ENCODE measurements around the gene TMEM47. TPM values are rescaled to one million over a fixed set of nuclear protein-coding genes. Genes with fewer than 3 reads are reported as not detected.

The TMEM47 gene
- 16.8 and 19.1 TPM in 2 replicates for total RNA-seq
- long read RNA-seq, full-length matches to known transcripts, result 5 of 9 reads
- long read RNA-seq, partial matches to known transcripts, result 1 of 9 reads
- long read RNA-seq, other reads (novel, unspliced or antisense), result 3 of 9 reads

GRCh38 chrX:34656842-34657725, at the start of gene TMEM47:
TSS of gene TMEM47 (minus strand) at chrX:34657285. CDS start at chrX:34657029, 256 bp downstream.
- H3K4me1 Mint-ChIP-seq (ENCODE audit: low read depth), result peaks cover 31% of the 10 kb centered on the region
- H3K27me3 Mint-ChIP-seq, result peaks cover 21% of the 10 kb centered on the region
- H3K4me3 Mint-ChIP-seq (ENCODE audit: low read depth), result peak within 1 kb of the TSS; percentile 90
- peak; percentile 50 for TF ChIP-seq CTCF (IDR thresholded peaks at IDR 0.05; ENCODE audit: unreplicated experiment)
- peak within 1 kb of the TSS; percentile 93 for H3K27ac Mint-ChIP-seq
- no peaks in the 10 kb centered on the region for H3K36me3 Mint-ChIP-seq (ENCODE audit: insufficient read depth)
- DNase-seq (ENCODE audit: low spot score, unreplicated experiment), result peak; percentile 82
- H3K9me3 Mint-ChIP-seq (ENCODE audit: low read depth), result peaks cover 3% of the 10 kb centered on the region

- no peaks in the 10 kb centered on the region for H3K36me3 Mint-ChIP-seq (ENCODE audit: insufficient read depth)
- no peaks in the 10 kb centered on the region for H3K4me1 Mint-ChIP-seq (ENCODE audit: low read depth)
- H3K9me3 Mint-ChIP-seq (ENCODE audit: low read depth), result peaks cover 11% of the 10 kb centered on the region
- H3K4me3 Mint-ChIP-seq (ENCODE audit: low read depth), result no peak overlapping the region
- DNase-seq (ENCODE audit: low spot score, unreplicated experiment), result no peak
- no peaks in the 10 kb centered on the region for H3K27me3 Mint-ChIP-seq
- no peak for TF ChIP-seq CTCF (IDR thresholded peaks at IDR 0.05; ENCODE audit: unreplicated experiment)
- H3K27ac Mint-ChIP-seq, result no peak overlapping the region
These were observed 30.0 kb upstream of the TMEM47 start for GRCh38 chrX:34687095-34687494.

- no peaks in the 10 kb centered on the region for H3K36me3 Mint-ChIP-seq (ENCODE audit: insufficient read depth)
- H3K27me3 Mint-ChIP-seq, result peaks cover 21% of the 10 kb centered on the region
- H3K27ac Mint-ChIP-seq, result no peak overlapping the region
- peaks cover 3% of the 10 kb centered on the region for H3K9me3 Mint-ChIP-seq (ENCODE audit: low read depth)
- TF ChIP-seq CTCF (IDR thresholded peaks at IDR 0.05; ENCODE audit: unreplicated experiment), result no peak
- DNase-seq (ENCODE audit: low spot score, unreplicated experiment), result no peak
- no peak overlapping the region for H3K4me3 Mint-ChIP-seq (ENCODE audit: low read depth)
- H3K4me1 Mint-ChIP-seq (ENCODE audit: low read depth), result peaks cover 17% of the 10 kb centered on the region
These were observed 2.5 kb upstream of the TMEM47 start for GRCh38 chrX:34659575-34659974.

- Mint-ChIP-seq H3K4me1 (ENCODE audit: low read depth) (peaks cover 27% of the 10 kb centered on the region), H3K36me3 (ENCODE audit: insufficient read depth) (no peaks in the 10 kb centered on the region), H3K9me3 (ENCODE audit: low read depth) (peaks cover 3% of the 10 kb centered on the region), H3K27ac (no peak overlapping the region), H3K27me3 (peaks cover 21% of the 10 kb centered on the region), H3K4me3 (ENCODE audit: low read depth) (peak overlapping the region; percentile 75)
- DNase-seq (ENCODE audit: low spot score, unreplicated experiment), result no peak
- no peak for TF ChIP-seq CTCF (IDR thresholded peaks at IDR 0.05; ENCODE audit: unreplicated experiment)
These were observed 1.2 kb upstream of the TMEM47 start for GRCh38 chrX:34658326-34658725.

- Mint-ChIP-seq H3K27ac (peak overlapping the region; percentile 83), H3K4me1 (ENCODE audit: low read depth) (peaks cover 28% of the 10 kb centered on the region), H3K27me3 (peaks cover 21% of the 10 kb centered on the region), H3K9me3 (ENCODE audit: low read depth) (peaks cover 3% of the 10 kb centered on the region), H3K4me3 (ENCODE audit: low read depth) (peak overlapping the region; percentile 75), H3K36me3 (ENCODE audit: insufficient read depth) (no peaks in the 10 kb centered on the region)
- DNase-seq (ENCODE audit: low spot score, unreplicated experiment), result no peak
- TF ChIP-seq CTCF (IDR thresholded peaks at IDR 0.05; ENCODE audit: unreplicated experiment), result no peak
These were observed 613 bp upstream of the TMEM47 start for GRCh38 chrX:34657726-34658070.

Data from progenitor cell of endocrine pancreas (in vitro differentiated cells).